GM12878 (cell line): Measurements from ENCODE around the gene GDF3. TPM values are rescaled to one million over a fixed set of nuclear protein-coding genes. Genes with fewer than 3 reads are reported as not detected.

Experiments
- ASH2L ChIP-seq: fragments of 300-600, 200-600 bp; sonication (generic); IDR thresholded peaks from 2 replicates; pipeline ENCODE4 v1.6.1; 2017; ENCODE audit warnings: low read depth, mild to moderate bottlenecking, borderline replicate concordance
- ATF2 ChIP-seq: IDR thresholded peaks from 2 replicates; pipeline ENCODE4 v1.6.1; 2012; ENCODE audit warnings: low read length, inconsistent platforms
- CUX1 ChIP-seq: IDR thresholded peaks from 2 replicates; pipeline ENCODE4 v1.6.1; 2012; ENCODE audit warnings: improper control_type of control experiment, low read depth, low read length; ENCODE audit not compliant: insufficient replicate concordance
- KDM1A ChIP-seq: fragments of 200-600 bp; sonication (generic); IDR thresholded peaks from 2 replicates; pipeline ENCODE4 v1.6.1; 2016; ENCODE audit warnings: borderline replicate concordance
- PML ChIP-seq: IDR thresholded peaks from 2 replicates; pipeline ENCODE4 v1.6.1; 2012; ENCODE audit warnings: low read length, inconsistent platforms
- POLR2A ChIP-seq: IDR thresholded peaks from 2 replicates; pipeline ENCODE4 v1.6.1; 2011; ENCODE audit warnings: low read depth, mild to moderate bottlenecking, low read length
- RFX5 ChIP-seq: IDR thresholded peaks from 2 replicates; pipeline ENCODE4 v1.6.1; 2011; ENCODE audit warnings: low read depth, low read length, improper control_type of control experiment
- SP1 ChIP-seq: IDR thresholded peaks from one replicate; pipeline ENCODE4 v1.6.1; 2011; ENCODE audit warnings: low read depth, low read length
- TARDBP ChIP-seq: IDR thresholded peaks from 2 replicates; pipeline ENCODE4 v1.6.1; 2016; ENCODE audit warnings: borderline replicate concordance
- ZBTB33 ChIP-seq: fragments of 450-650 bp; IDR thresholded peaks from 2 replicates; pipeline ENCODE4 v1.6.1; 2017; ENCODE audit warnings: mild to moderate bottlenecking
- ZNF24 ChIP-seq: fragments of 450-650 bp; IDR thresholded peaks from 2 replicates; pipeline ENCODE4 v1.6.1; 2017; ENCODE audit warnings: antibody characterized with exemption, mild to moderate bottlenecking
- polyA plus RNA-seq, 11 experiments: library from polyadenylated mRNA; depleted of rRNA in 4 of 11; unstranded in 6 of 11; stranded (reverse) in 5 of 11; fragments of >200 nt; fragmentation: Nextera tagmentation in 4 of 11; fragmentation: Illumina TruSeq in 1 of 11; extraction: Ambion mirVana in 4 of 11; extraction: Trizol in 1 of 11; gene quantifications; 1 replicate in 1 of 11; 2 replicates in 10 of 11; pipeline versions ENCODE4 v1.2.1 to v1.2.3, GENCODE V29; 2011 to 2016; ENCODE audit warnings: inconsistent platforms in 2 of 11, missing spikeins in 2 of 11, low read depth in 1 of 11
- total RNA-seq, 4 experiments: library from RNA; depleted of rRNA in 3 of 4; stranded (reverse); fragments of >200 nt in 3 of 4; fragmentation: Illumina TruSeq in 1 of 4; extraction: Trizol in 1 of 4; gene quantifications; 2 replicates each; pipeline versions ENCODE4 v1.2.1 to v1.2.3, GENCODE V29; 2013 to 2021
- TF ChIP-seq, protein P1 (sequence below): IDR thresholded peaks from 2 replicates; pipeline ENCODE4 v1.6.1; 2012; ENCODE audit warnings: low read depth, low read length, improper control_type of control experiment
- TF ChIP-seq, protein P2 (sequence below): IDR thresholded peaks from 2 replicates; pipeline ENCODE4 v1.6.1; 2012; ENCODE audit warnings: low read depth, low read length, improper control_type of control experiment

GDF3 gene
- total and polyA plus RNA-seq, 10 of the 15 experiments (the other 5 are each of a cell fraction or from before 2014, with no cell fraction given) = not detected

- TF ChIP-seq CUX1 = no peak
- TF ChIP-seq ATF2 = no peak
- TF ChIP-seq TARDBP = no peak
- TF ChIP-seq ZBTB33 = no peak
- TF ChIP-seq, protein P1, sequence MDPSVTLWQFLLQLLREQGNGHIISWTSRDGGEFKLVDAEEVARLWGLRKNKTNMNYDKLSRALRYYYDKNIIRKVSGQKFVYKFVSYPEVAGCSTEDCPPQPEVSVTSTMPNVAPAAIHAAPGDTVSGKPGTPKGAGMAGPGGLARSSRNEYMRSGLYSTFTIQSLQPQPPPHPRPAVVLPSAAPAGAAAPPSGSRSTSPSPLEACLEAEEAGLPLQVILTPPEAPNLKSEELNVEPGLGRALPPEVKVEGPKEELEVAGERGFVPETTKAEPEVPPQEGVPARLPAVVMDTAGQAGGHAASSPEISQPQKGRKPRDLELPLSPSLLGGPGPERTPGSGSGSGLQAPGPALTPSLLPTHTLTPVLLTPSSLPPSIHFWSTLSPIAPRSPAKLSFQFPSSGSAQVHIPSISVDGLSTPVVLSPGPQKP = no peak
- TF ChIP-seq KDM1A = no peak
- TF ChIP-seq ASH2L = no peak
- TF ChIP-seq POLR2A = no peak
- TF ChIP-seq, protein P2, sequence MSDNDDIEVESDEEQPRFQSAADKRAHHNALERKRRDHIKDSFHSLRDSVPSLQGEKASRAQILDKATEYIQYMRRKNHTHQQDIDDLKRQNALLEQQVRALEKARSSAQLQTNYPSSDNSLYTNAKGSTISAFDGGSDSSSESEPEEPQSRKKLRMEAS = no peak
- TF ChIP-seq RFX5 = no peak
- no peak for TF ChIP-seq PML
- no peak for TF ChIP-seq SP1
- TF ChIP-seq ZNF24 = no peak
- TF ChIP-seq, all 136 proteins: peak for 0
Measured at GRCh38 chr12:7709969-7710675, 14.5 kb upstream of the GDF3 start (continued).
